HG02642 (cell line): Measurements from ENCODE around the gene TMIGD2.
"Not testable (repeated sequence)": the region's sequence is repeated elsewhere in the genome, so short reads cannot be mapped to it uniquely, and the experiment has no call there.

ENCODE experiments used
- ATAC-seq: cut with Tn5 transposase; IDR thresholded peaks from one replicate; pipeline ENCODE4 v1.9.1; 2021; ENCODE audit warnings: mild to moderate bottlenecking; ENCODE audit not compliant: unreplicated experiment, poor library complexity

The TMIGD2 gene

DNA sequence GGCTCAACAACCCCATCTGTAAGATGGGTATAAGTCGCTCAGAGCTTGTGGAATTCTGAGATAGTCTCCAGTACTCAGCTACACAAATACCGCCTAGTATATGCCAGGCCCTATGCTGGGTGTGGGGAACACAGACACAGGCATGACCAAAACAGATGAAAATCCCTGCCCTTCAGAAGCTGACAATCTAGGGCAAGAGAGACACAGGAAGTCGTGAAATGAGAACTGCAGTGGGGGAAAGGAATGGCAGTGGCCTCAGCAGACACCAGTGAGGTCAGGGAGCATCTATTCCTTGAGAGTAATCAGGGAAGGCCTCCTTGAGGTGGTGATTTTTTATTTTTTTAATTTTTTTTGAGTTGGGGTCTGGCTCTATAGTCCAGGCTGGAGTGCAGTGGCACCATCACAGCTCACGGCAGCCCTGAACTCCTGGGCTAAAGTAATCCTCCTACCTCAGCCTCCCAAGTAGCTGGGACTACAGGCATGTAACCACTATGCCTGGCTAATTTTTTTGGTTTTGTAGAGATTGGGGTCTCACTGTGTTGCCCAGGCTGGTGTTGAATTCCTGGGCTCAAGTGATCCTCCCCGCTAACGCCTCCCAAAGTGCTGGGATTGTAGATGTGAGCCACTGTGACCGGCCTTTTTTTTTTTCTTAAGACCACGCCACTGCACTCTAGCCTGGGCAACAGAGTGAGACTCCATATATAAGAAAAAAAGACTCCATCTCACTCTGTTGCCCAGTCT is 3.2 kb downstream of the TMIGD2 start:
- ATAC-seq, result no peak

DNA sequence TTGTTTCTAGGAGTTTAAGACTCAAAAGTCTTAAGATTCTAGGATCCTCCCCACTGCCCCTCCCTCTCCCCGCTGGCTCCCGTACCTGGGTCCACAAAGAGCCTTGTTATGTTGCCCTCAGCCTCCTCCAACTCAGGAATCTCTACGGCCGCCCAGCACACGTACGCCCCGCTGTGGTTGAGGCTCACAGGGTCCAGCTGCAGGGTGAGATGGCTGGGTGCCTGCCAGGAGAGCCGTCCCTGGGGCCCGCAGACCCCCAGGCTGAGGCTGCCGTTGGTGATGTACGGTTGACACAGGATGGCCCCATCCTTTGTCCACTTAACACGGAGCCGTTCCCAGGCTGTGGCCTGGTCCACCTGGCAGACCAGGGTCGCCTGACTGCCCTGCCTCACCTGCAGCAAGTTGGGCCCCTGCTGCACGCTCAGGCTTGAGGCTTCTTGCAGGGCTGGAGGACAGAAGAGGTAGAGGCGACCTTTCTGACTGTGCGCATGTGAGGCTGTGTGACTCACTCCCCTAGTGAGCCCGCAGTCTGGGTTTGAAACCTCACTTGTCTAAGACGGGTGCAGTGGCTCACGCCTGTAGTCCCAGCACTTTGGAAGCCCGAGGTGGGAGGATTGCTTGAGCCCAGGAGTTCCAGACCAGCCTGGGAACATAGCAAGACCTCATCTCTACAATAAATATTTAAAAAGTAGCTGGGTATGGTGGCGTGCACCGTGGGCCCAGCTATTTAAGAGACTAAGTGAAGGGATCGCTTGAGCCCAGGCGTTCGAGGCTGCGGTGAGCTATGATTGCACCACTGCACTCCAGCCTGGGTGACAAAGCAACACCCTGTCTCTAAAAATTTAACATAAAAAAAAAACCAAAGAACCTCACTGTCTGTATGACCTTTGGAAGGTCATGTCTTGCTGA is 4.0 kb downstream of the TMIGD2 start:
- ATAC-seq, result no peak

DNA sequence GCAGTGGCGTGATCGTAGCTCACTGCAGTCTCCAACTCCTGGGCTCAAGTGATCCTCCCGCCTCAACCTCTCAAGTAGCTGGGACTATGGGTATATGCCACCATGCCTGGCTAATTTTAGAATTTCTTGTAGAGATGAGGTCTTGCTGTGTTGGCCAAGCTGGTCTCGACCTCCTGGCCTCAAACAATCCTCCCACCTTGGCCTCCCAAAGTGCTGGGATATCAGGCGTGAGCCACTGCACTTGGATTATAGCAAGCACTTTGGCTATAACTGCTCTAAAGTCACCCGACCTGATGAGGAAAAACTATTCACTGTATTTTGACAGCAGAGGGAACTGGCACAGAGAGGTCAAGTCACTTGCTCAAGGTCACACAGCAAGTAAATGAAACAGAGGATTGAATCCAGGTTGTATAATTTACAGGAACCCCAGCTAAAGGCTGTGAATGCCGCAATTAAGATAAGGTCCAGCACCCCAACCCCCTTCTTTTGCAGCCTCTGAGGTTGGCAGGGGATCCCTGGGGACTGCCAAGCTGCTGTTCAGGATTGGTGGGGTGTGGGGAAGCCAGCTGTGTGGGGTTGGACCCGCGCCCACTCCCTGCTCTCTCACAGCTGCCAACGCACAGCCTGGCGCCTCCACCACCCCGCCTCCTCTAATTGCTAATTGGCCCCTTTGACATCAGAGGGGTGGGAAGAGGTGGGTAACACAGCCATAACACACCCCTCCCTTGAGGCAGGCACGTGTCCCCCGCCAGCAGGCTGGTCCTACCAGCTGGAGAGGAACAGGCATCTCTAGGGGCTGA is 6.0 kb downstream of the TMIGD2 start:
- ATAC-seq, result no peak

DNA sequence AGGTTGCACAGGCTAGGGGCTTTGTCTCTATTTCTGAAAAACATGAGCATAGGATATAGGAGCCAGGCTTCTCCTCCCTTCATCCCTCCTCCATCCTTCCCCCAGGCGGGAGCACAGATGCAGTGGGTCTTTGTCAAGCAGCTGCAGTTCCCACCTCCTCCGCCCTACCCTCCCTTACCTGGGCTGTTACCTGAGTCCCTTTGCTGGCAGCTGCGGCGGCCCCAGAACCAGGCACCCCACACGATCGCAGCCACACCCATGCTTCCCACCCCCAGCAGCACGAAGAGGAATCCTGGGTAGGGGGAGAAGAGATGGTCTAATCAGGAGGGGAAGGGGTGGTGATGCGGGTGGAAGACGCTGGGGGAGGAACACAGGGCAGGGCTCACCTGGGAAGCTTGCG is 7.8 kb downstream of the TMIGD2 start:
- no peak for ATAC-seq

- no peak for ATAC-seq
These were observed 9.7 kb downstream of the TMIGD2 start for GRCh38 chr19:4292515-4292914.

DNA sequence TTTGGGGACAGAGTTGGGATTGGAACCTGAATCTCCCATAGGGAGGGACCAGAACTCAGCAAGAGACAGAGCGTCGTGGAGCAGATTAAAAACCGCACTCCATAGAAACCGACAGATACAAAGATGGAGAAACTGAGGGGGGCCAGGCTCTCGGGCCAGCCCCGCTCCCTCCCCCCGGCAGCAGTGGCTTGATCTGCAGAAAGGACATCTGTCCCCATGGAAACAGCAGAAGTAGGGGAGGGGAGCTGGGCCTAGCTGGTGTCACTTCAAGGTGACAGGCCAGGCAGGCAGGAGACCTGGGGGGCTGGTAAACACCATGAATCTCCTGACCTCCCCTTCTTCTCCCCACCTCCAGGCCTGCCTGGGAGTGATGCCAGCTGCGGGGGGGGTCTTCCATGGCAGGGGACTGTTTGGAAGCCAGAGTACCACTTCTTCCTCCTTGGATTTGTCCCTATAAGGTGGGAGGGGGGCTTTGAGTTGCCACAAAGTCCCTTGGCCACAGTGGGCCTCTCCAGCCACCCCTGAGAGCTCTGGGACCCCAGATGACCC is 10.9 kb downstream of the TMIGD2 start:
- ATAC-seq, result no peak

- ATAC-seq, result no peak
These were observed 14.0 kb downstream of the TMIGD2 start for GRCh38 chr19:4288091-4288777.

- not testable (repeated sequence) for ATAC-seq
These were observed 16.0 kb downstream of the TMIGD2 start for GRCh38 chr19:4286141-4286540.

DNA sequence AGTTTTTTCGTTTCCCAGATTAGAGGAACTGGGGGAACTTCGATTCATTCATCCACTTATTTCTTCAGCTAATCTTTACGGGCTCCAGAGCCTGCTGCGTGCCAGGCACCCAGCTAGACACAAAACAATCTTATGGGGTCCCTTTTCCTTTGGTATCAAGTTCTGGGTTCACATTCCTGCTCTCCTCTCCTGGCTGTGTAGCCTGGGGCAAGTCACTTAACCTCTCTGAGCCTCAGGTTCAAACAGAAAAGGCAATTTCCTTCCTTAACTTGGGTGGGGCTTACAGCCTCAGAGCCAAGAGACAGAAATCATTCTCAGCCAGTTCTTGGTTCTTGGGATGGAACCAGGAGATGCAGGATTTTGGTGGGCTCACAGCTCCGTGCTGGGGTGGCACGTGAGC is 17.2 kb downstream of the TMIGD2 start:
- no peak for ATAC-seq

DNA sequence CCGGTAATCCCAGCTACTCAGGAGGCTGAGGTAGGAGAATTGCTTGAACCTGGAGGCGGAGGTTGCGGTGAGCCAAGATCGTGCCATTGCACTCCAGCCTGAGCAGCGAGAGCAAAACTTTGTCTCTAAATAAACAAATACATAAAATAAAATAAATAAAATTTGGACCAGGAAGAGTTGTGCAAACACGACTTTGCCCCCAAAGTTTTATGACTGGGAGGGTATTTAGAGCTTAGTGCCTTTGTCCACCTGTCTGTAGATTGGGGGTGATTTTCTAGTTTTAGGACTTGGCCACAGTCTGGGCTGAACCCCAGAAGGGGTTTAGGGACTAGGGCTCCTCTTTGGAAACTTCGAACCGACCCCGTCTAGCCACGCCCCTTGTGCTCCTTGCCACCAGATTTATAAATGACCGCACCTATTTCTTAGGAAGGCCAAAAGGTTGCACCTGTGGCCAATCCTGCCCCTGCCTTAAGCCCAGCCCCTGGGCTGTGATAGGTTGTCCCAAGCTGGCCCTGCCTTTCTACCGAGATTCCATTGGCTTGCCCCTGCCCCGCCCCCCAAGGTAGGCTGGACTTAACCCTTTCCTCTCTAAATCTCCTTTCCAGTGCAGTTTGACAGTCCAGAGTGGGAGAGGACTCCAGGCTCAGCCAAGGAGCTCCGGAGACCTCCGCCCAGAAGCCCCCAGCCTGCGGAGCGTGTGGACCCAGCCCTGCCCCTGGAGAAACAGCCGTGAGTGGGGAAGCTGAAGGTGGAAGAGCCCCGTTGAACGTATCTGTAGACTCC is 17.8 kb downstream of the TMIGD2 start:
- ATAC-seq, result no peak

DNA sequence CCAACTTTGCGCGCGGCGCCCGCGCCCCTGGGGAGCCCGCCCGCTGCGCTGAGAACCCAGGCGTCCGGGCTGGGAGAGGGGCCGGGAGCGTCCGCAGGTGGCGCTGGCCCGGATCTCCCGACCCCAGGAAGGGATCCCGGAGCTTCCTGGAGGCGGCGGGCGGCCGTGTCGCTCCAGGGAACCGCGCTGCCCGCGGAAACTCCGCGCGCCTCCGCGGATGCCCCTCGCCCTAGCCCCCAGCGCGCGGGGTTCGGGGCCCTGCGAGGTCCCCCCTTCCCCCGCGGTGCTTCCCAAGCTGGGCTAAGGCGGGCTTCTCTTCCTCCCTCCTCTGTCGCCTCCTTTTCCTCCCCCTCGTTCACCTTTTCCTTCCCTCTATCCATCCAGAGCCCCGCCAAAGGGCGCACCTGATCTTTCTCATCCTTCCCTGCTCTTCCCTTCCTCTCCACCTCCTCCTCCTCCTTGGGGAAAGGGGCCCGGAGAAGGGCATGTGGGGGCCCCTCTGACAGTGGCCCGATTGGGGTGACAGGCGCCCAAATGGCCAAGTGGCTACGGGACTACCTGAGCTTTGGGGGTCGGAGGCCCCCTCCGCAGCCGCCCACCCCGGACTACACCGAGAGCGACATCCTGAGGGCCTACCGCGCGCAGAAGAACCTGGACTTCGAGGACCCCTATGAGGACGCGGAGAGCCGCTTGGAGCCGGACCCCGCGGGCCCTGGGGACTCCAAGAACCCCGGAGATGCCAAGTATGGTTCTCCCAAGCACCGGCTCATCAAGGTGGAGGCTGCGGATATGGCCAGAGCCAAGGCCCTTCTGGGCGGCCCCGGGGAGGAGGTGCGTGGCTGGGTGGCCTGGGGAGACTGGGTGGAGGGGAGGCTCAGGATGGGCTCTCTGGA is 22.4 kb downstream of the TMIGD2 start:
- ATAC-seq, result no peak

DNA sequence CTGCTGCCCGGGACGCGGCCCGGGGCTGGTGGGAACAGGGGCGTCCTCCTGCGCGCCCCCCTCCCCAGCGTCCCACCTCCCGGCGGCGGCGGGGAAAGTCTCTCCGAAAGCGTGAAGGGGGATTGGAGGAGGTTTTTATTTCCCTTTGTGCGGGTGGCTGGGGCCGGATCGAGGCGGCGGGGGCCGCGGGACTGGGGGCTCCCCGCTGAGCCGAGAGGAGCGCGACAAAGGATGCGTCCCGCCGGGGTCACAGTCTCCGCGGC is 23.0 kb downstream of the TMIGD2 start:
- ATAC-seq, result no peak

DNA sequence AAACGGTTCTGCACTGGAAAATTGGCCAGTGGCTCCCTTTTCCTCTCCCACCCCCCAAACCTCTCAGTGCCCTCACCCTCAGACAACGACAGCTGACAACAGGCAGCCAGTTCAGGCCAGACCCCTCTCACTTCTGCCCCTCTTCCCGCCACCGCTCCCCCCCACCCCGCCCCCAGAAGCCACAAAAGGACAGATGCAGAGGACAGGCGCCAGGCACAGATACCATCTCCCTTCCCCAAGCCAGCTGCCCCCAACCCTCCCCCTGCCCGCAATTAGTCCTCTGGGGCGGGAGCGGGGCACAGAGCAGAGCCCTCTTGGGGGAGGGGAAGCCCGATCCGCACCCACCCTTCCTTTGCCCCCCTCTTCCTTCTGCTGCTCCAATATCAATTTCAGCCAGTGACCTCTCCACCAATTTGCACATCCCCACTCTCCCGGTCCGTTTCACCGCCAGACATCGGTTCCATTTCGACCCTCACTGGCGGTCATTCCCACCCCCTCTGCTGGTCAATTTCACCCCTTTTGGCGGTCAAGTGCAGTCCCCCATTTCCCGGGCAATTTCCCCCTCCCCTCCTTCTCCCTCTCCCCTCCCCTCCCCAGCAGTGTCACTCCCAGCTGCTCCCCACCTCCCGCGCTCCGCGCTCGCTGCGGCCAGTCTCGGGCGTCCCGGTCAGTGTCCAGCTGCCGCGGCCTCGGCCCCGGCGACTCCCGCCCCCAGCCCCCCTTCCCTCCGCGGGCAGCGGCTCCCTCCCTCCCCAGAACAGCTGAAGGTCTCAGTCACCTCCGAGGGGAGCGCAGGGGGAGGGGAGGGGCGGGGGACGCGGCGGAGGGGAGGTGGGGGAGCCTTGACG is 23.5 kb downstream of the TMIGD2 start, which contains the start of gene SHD:
TSS of gene SHD (plus strand) at position 848 of the 848 bp plus-strand sequence. CDS start 798 bp downstream, outside the sequence.
- no peak for ATAC-seq

GRCh38 chr19:4278010-4278409 is 24.2 kb downstream of the TMIGD2 start:
- no peak for ATAC-seq

- ATAC-seq, result no peak
These were observed 24.9 kb downstream of the TMIGD2 start for GRCh38 chr19:4277191-4277696.

DNA sequence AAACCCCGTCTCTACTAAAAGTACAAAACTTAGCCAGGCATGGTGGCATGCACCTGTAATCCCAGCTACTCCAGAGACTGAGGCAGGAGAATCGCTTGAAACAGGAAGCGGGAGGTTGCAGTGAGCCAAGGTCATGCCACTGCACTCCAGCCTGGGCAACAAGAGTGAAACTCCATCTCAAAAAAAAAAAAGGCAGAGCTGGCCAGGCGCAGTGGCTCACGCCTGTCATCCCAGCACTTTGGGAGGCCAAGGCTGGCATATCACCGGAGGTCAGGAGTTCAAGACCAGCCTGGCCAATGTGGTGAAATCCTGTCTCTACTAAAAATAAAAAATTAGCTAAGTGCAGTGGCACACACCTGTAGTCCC is 27.9 kb downstream of the TMIGD2 start:
- ATAC-seq, result not testable (repeated sequence)

- no peak for ATAC-seq
These were observed 29.3 kb downstream of the TMIGD2 start for GRCh38 chr19:4272894-4273293.
